Measurements from ENCODE around the gene SH3TC2. TPM values are rescaled to one million over a fixed set of nuclear protein-coding genes. Genes with fewer than 3 reads are reported as not detected.

The SH3TC2 gene
- total RNA-seq, 1 donor from 2014 or later, result not detected

DNA sequence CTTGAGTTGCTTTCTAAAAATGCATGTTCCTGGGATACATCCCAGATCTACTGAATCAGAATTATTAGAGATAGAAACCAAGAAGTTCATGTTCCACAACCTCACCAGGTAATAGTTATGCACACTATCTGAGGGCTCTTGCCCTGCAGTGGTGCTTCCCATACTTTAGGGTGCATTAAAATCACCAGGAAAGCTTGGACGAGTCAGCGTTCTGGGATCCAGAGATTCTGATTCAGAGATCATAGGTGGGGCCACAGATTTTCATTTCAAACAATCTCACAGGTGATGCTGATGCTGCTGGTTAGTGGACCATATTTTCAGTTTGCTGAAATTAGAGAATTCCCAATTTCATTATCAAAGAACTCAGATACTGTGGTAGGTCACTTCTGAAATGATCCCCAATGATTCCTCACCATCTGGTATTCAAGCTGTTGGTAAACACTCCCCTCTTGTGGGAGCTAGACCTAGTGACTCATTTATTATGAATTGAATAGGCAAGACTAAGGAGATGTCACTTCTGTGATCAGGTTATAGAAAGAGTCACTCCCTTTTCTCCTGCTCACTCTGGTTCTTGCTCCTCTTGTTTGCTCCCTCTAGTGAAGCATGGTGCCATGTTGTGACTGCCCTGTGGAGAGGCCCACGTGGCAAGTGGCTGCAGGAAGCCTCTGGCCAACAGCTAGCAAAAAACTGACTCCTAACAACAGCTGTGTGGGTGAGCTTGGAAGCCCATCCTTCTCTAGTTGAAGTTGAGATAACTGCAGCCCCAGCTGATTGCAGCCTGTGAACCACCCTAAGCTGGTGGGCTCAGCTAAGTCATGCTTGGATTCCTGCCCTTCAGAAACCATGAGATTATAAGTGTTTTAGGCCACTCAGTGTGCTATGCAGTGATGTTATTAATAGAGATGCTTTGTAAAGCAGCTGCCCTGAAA, 59.8 kb downstream of the SH3TC2 start:
- no peaks in the 10 kb centered on the region for H3K4me1 Mint-ChIP-seq (ENCODE audit: low read depth)

GRCh38 chr5:149002053-149002452, 60.8 kb downstream of the SH3TC2 start:
- Mint-ChIP-seq H3K27ac (no peak overlapping the region), H3K27me3 (ENCODE audit: low read depth) (peaks cover 7% of the 10 kb centered on the region)
- intact Hi-C loops (cut with micrococcal nuclease), result no loop called here

More for the DNA sequence above, 59.8 kb downstream of the SH3TC2 start:
- peaks cover 7% of the 10 kb centered on the region for H3K27me3 Mint-ChIP-seq (ENCODE audit: low read depth)
- no peak overlapping the region for H3K27ac Mint-ChIP-seq
- no peaks in the 10 kb centered on the region for H3K36me3 Mint-ChIP-seq (ENCODE audit: low read depth)
- no peaks in the 10 kb centered on the region for H3K9me3 Mint-ChIP-seq
- no peak for DNase-seq (ENCODE audit: low spot score)
- intact Hi-C loops (cut with micrococcal nuclease), result no loop called here
- no peak overlapping the region for H3K4me3 Mint-ChIP-seq (ENCODE audit: low read depth)

GRCh38 chr5:149001162-149001561, 61.7 kb downstream of the SH3TC2 start:
- Mint-ChIP-seq H3K4me1 (ENCODE audit: low read depth) (no peaks in the 10 kb centered on the region), H3K27me3 (ENCODE audit: low read depth) (peaks cover 12% of the 10 kb centered on the region), H3K9me3 (no peaks in the 10 kb centered on the region), H3K27ac (no peak overlapping the region), H3K4me3 (ENCODE audit: low read depth) (no peak overlapping the region), H3K36me3 (ENCODE audit: low read depth) (no peaks in the 10 kb centered on the region)
- no peak for DNase-seq (ENCODE audit: low spot score)
- intact Hi-C loops (cut with micrococcal nuclease), result no loop called here

More at GRCh38 chr5:149002053-149002452, 60.8 kb downstream of the SH3TC2 start:
- H3K36me3 Mint-ChIP-seq (ENCODE audit: low read depth), result no peaks in the 10 kb centered on the region
- H3K9me3 Mint-ChIP-seq, result no peaks in the 10 kb centered on the region
- no peaks in the 10 kb centered on the region for H3K4me1 Mint-ChIP-seq (ENCODE audit: low read depth)
- DNase-seq (ENCODE audit: low spot score), result no peak
- no peak overlapping the region for H3K4me3 Mint-ChIP-seq (ENCODE audit: low read depth)

DNA sequence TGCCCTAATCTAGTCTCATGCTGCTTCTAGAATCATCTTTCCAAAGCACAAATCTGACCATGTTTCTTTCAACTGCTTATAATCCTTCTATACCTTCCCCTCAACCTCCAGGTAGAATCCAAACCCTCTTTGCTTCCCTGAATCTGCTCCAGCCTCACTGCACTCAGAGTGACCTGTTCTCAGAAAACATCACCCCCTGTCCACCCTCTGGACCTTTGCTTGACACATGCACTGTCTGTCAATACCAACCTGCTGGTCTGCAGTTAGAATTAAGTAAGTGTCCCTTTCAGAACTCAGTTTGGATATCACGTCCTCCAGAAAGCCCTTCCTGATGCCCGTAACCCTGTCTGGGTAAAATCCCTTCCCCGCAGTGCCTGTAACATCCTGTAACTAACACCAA, 63.1 kb downstream of the SH3TC2 start:
- Mint-ChIP-seq H3K9me3 (no peaks in the 10 kb centered on the region), H3K4me1 (ENCODE audit: low read depth) (no peaks in the 10 kb centered on the region), H3K27me3 (ENCODE audit: low read depth) (peaks cover 17% of the 10 kb centered on the region), H3K27ac (no peak overlapping the region), H3K36me3 (ENCODE audit: low read depth) (no peaks in the 10 kb centered on the region), H3K4me3 (ENCODE audit: low read depth) (no peak overlapping the region)
- intact Hi-C loops (cut with micrococcal nuclease), result loop anchor here (5.0 to 10.0 kb wide), 2 partner anchors 38 to 175 kb away; partner anchors contain the start of gene ADRB2
- no peak for DNase-seq (ENCODE audit: low spot score)

GRCh38 chr5:148998174-148998797, 64.6 kb downstream of the SH3TC2 start:
- DNase-seq (ENCODE audit: low spot score), result no peak
- H3K4me3 Mint-ChIP-seq (ENCODE audit: low read depth), result no peak overlapping the region
- no peaks in the 10 kb centered on the region for H3K9me3 Mint-ChIP-seq
- no peaks in the 10 kb centered on the region for H3K36me3 Mint-ChIP-seq (ENCODE audit: low read depth)
- no peak overlapping the region for H3K27ac Mint-ChIP-seq
- H3K27me3 Mint-ChIP-seq (ENCODE audit: low read depth), result peaks cover 20% of the 10 kb centered on the region
- intact Hi-C loops (cut with micrococcal nuclease), result loop anchor here (1.0 to 10.0 kb wide), 4 partner anchors 39 to 265 kb away; partner anchors contain the start of gene ADRB2
- H3K4me1 Mint-ChIP-seq (ENCODE audit: low read depth), result no peaks in the 10 kb centered on the region

- DNase-seq (ENCODE audit: low spot score), result no peak
- Mint-ChIP-seq H3K36me3 (ENCODE audit: low read depth) (no peaks in the 10 kb centered on the region), H3K27ac (no peak overlapping the region), H3K4me3 (ENCODE audit: low read depth) (no peak overlapping the region), H3K9me3 (no peaks in the 10 kb centered on the region), H3K27me3 (ENCODE audit: low read depth) (peaks cover 19% of the 10 kb centered on the region), H3K4me1 (ENCODE audit: low read depth) (no peaks in the 10 kb centered on the region)
- intact Hi-C loops (cut with micrococcal nuclease), result loop anchor here (5.0 to 10.0 kb wide), 2 partner anchors 41 to 171 kb away; partner anchors contain the start of gene ADRB2
Measured at GRCh38 chr5:148996270-148996669, 66.6 kb downstream of the SH3TC2 start.

GRCh38 chr5:148995791-148996190, 67.1 kb downstream of the SH3TC2 start:
- H3K27me3 Mint-ChIP-seq (ENCODE audit: low read depth), result peaks cover 19% of the 10 kb centered on the region
- intact Hi-C loops (cut with micrococcal nuclease), result loop anchor here (5.0 to 10.0 kb wide), 2 partner anchors 42 to 171 kb away; partner anchors contain the start of gene ADRB2
- H3K36me3 Mint-ChIP-seq (ENCODE audit: low read depth), result no peaks in the 10 kb centered on the region
- no peak overlapping the region for H3K27ac Mint-ChIP-seq
- H3K9me3 Mint-ChIP-seq, result no peaks in the 10 kb centered on the region
- no peak for DNase-seq (ENCODE audit: low spot score)
- H3K4me3 Mint-ChIP-seq (ENCODE audit: low read depth), result no peak overlapping the region
- no peaks in the 10 kb centered on the region for H3K4me1 Mint-ChIP-seq (ENCODE audit: low read depth)

DNA sequence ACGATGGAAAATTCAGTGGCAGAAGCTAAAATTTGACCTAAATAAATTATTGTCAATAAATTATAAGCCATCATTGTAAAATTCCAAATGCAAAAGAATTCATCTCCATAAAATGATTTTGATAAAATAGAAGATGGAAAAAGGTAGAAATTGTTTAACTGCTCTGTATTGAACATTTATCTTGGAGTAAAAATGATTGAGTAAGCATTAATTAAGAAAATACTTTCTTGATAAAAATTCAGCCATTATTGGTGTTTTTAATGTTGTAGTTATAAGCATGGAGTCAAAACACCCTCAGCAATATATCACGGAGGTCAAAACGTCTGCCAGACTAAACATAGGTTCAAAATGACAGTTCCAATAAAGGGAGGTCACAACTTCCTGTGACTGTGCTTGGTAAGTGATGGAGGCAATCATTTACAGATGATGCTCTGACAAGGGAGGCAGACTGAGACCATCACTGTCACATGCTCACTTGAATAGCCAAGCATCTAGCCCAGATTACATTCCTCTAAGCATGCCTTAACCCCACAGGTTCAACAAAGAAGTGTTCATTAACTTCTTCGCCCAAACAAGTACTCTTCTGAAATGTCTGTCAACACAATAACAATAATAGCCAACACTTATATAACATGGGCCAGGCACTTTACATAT, 69.5 kb downstream of the SH3TC2 start:
- no peak for DNase-seq (ENCODE audit: low spot score)
- Mint-ChIP-seq H3K27me3 (ENCODE audit: low read depth) (peaks cover 23% of the 10 kb centered on the region), H3K4me1 (ENCODE audit: low read depth) (no peaks in the 10 kb centered on the region), H3K36me3 (ENCODE audit: low read depth) (no peaks in the 10 kb centered on the region), H3K9me3 (no peaks in the 10 kb centered on the region), H3K4me3 (ENCODE audit: low read depth) (no peak overlapping the region), H3K27ac (no peak overlapping the region)
- intact Hi-C loops (cut with micrococcal nuclease), result loop anchor here (10.0 kb wide), 1 partner anchor 169 kb away; the partner anchor contains the start of gene ADRB2

DNA sequence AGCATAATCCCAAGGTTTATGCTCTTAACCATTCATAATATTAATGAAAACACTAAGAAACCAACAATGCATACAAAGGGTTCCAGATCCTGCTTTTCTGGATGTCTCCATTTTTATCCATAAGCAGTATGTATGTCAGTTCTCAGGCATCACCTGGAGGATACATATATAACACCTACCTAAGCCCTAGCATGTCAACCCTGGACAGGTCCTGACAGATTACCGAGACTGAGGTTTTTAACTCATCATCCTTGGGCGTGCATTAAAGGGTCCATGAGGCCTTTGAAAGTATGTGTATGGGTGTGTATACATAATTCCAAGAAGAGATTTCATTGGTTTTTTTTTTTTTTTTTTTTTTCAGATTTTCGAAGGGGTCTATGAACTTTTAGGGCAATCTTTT, 70.6 kb downstream of the SH3TC2 start:
- no peak overlapping the region for H3K4me3 Mint-ChIP-seq (ENCODE audit: low read depth)
- no peaks in the 10 kb centered on the region for H3K9me3 Mint-ChIP-seq
- peaks cover 4% of the 10 kb centered on the region for H3K4me1 Mint-ChIP-seq (ENCODE audit: low read depth)
- H3K36me3 Mint-ChIP-seq (ENCODE audit: low read depth), result no peaks in the 10 kb centered on the region
- peaks cover 25% of the 10 kb centered on the region for H3K27me3 Mint-ChIP-seq (ENCODE audit: low read depth)
- no peak for DNase-seq (ENCODE audit: low spot score)
- H3K27ac Mint-ChIP-seq, result no peak overlapping the region
- intact Hi-C loops (cut with micrococcal nuclease), result loop anchor here (10.0 kb wide), 1 partner anchor 167 kb away; the partner anchor contains the start of gene ADRB2

GRCh38 chr5:148991566-148991965, 71.3 kb downstream of the SH3TC2 start:
- H3K36me3 Mint-ChIP-seq (ENCODE audit: low read depth), result no peaks in the 10 kb centered on the region
- DNase-seq (ENCODE audit: low spot score), result no peak
- peaks cover 6% of the 10 kb centered on the region for H3K4me1 Mint-ChIP-seq (ENCODE audit: low read depth)
- no peak overlapping the region for H3K27ac Mint-ChIP-seq
- H3K27me3 Mint-ChIP-seq (ENCODE audit: low read depth), result peaks cover 25% of the 10 kb centered on the region
- H3K9me3 Mint-ChIP-seq, result no peaks in the 10 kb centered on the region
- intact Hi-C loops (cut with micrococcal nuclease), result loop anchor here (10.0 kb wide), 1 partner anchor 167 kb away; the partner anchor contains the start of gene ADRB2
- no peak overlapping the region for H3K4me3 Mint-ChIP-seq (ENCODE audit: low read depth)

- H3K9me3 Mint-ChIP-seq, result no peaks in the 10 kb centered on the region
- H3K27ac Mint-ChIP-seq, result no peak overlapping the region
- H3K4me3 Mint-ChIP-seq (ENCODE audit: low read depth), result no peak overlapping the region
- no peak for DNase-seq (ENCODE audit: low spot score)
- H3K27me3 Mint-ChIP-seq (ENCODE audit: low read depth), result peaks cover 25% of the 10 kb centered on the region
- no peaks in the 10 kb centered on the region for H3K36me3 Mint-ChIP-seq (ENCODE audit: low read depth)
- peaks cover 6% of the 10 kb centered on the region for H3K4me1 Mint-ChIP-seq (ENCODE audit: low read depth)
- intact Hi-C loops (cut with micrococcal nuclease), result loop anchor here (10.0 kb wide), 1 partner anchor 166 kb away; the partner anchor contains the start of gene ADRB2
Measured at GRCh38 chr5:148990817-148991216, 72.0 kb downstream of the SH3TC2 start.

DNA sequence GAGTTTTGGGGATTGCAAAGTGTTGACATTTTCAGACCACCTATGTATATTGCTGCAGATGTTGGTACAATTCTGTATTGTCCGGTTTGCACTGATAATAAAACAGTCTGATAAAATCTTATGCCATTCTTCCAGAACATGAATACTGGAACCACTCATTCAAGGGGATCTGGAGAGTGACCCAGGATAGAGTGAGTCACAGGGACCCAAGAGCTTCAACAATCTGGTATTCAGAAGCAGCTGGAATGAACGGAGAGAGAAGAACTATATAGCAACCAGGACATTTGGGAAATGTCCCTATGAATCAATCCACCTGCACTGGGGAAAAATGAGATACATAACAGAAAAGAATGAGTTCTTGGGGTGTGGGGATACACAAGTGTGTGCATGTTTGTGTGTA, 73.3 kb downstream of the SH3TC2 start:
- DNase-seq (ENCODE audit: low spot score), result no peak
- intact Hi-C loops (cut with micrococcal nuclease), result no loop called here
- Mint-ChIP-seq H3K4me3 (ENCODE audit: low read depth) (no peak overlapping the region), H3K9me3 (no peaks in the 10 kb centered on the region), H3K27me3 (ENCODE audit: low read depth) (peaks cover 24% of the 10 kb centered on the region), H3K27ac (no peak overlapping the region), H3K36me3 (ENCODE audit: low read depth) (no peaks in the 10 kb centered on the region), H3K4me1 (ENCODE audit: low read depth) (peaks cover 6% of the 10 kb centered on the region)
